SH-SY5Y (cell line): Measurements from ENCODE around the gene TMCO6.

ENCODE experiments used
- GATA2 ChIP-seq: IDR thresholded peaks from 2 replicates; pipeline ENCODE4 v1.6.1; 2011; ENCODE audit warnings: mild to moderate bottlenecking, low read depth, low read length
- GATA3 ChIP-seq: IDR thresholded peaks from 2 replicates; pipeline ENCODE4 v1.6.1; 2011; ENCODE audit warnings: low read depth, mild to moderate bottlenecking, low read length, moderate library complexity

GRCh38 chr5:140694276-140694675 is 55.0 kb downstream of the TMCO6 start:
- TF ChIP-seq GATA3 (no peak), GATA2 (no peak)
